Measurements from ENCODE around the gene SSH2.
"Not testable (repeated sequence)": the region's sequence is repeated elsewhere in the genome, so short reads cannot be mapped to it uniquely, and the experiment has no call there.

SSH2 gene

GRCh38 chr17:29929533-29930408, at the start of gene SSH2:
SSH2 (minus strand) TSS chr17:29930228; CDS start chr17:29930000, 228 bp downstream.
- DNase-seq (ENCODE audit: low read depth in 1 of 2, low spot score in 1 of 2) = peak; percentile 74 to 83

- no peak for DNase-seq (ENCODE audit: low read depth in 1 of 2, low spot score in 1 of 2)
These were observed 47.8 kb upstream of the SSH2 start for GRCh38 chr17:29977836-29978235.

- no peak for DNase-seq (ENCODE audit: low read depth in 1 of 2, low spot score in 1 of 2)
These were observed 43.0 kb upstream of the SSH2 start for GRCh38 chr17:29973005-29973404.

- no peak for DNase-seq (ENCODE audit: low read depth in 1 of 2, low spot score in 1 of 2)
These were observed 42.2 kb upstream of the SSH2 start for GRCh38 chr17:29972277-29972676.

- no peak for DNase-seq (ENCODE audit: low read depth in 1 of 2, low spot score in 1 of 2)
These were observed 38.2 kb upstream of the SSH2 start for GRCh38 chr17:29968271-29968670.

- DNase-seq (ENCODE audit: low read depth in 1 of 2, low spot score in 1 of 2) = no peak
These were observed 32.6 kb upstream of the SSH2 start for GRCh38 chr17:29962656-29963055.

- DNase-seq (ENCODE audit: low read depth in 1 of 2, low spot score in 1 of 2) = no peak
These were observed 29.8 kb upstream of the SSH2 start for GRCh38 chr17:29959658-29960337.

GRCh38 chr17:29958947-29959657, 29.1 kb upstream of the SSH2 start:
- no peak for DNase-seq (ENCODE audit: low read depth in 1 of 2, low spot score in 1 of 2)

GRCh38 chr17:29957488-29957887, 27.5 kb upstream of the SSH2 start:
- not testable (repeated sequence) for DNase-seq (ENCODE audit: low read depth in 1 of 2, low spot score in 1 of 2)

GRCh38 chr17:29956225-29956624, 26.2 kb upstream of the SSH2 start:
- DNase-seq (ENCODE audit: low read depth in 1 of 2, low spot score in 1 of 2) = no peak

GRCh38 chr17:29954405-29954804, 24.4 kb upstream of the SSH2 start:
- no peak for DNase-seq (ENCODE audit: low read depth in 1 of 2, low spot score in 1 of 2)

GRCh38 chr17:29949696-29950095, 19.7 kb upstream of the SSH2 start:
- no peak for DNase-seq (ENCODE audit: low read depth in 1 of 2, low spot score in 1 of 2)

GRCh38 chr17:29948448-29949215, 18.6 kb upstream of the SSH2 start:
- no peak for DNase-seq (ENCODE audit: low read depth in 1 of 2, low spot score in 1 of 2)

GRCh38 chr17:29945281-29945680, 15.3 kb upstream of the SSH2 start:
- no peak for DNase-seq (ENCODE audit: low read depth in 1 of 2, low spot score in 1 of 2)

- no peak for DNase-seq (ENCODE audit: low read depth in 1 of 2, low spot score in 1 of 2)
These were observed 11.3 kb upstream of the SSH2 start, which contains the start of gene EFCAB5 for GRCh38 chr17:29941334-29941733. EFCAB5 (plus strand) TSS chr17:29941634; CDS start chr17:29941797, 163 bp downstream.

- no peak for DNase-seq (ENCODE audit: low read depth in 1 of 2, low spot score in 1 of 2)
These were observed 6.7 kb upstream of the SSH2 start for GRCh38 chr17:29936724-29937123.

GRCh38 chr17:29935909-29936308, 5.9 kb upstream of the SSH2 start:
- not testable (repeated sequence) for DNase-seq (ENCODE audit: low read depth in 1 of 2, low spot score in 1 of 2)

GRCh38 chr17:29933379-29933778, 3.4 kb upstream of the SSH2 start:
- DNase-seq (ENCODE audit: low read depth in 1 of 2, low spot score in 1 of 2) = no peak

GRCh38 chr17:29931231-29931932, 1.4 kb upstream of the SSH2 start:
- DNase-seq (ENCODE audit: low read depth in 1 of 2, low spot score in 1 of 2) = peak; percentile 27 to 47

GRCh38 chr17:29930409-29931010, 482 bp upstream of the SSH2 start:
- DNase-seq (ENCODE audit: low read depth in 1 of 2, low spot score in 1 of 2) = no peak

All from activated T-helper 1 cell treated with anti-CD3 and anti-CD28 coated beads, Interleukin-2, amount 50 U/mL, for 16 hours (primary cell).